ENCODE measurements around the gene ZFP36L1. TPM values are rescaled to one million over a fixed set of nuclear protein-coding genes. Genes with fewer than 3 reads are reported as not detected.

The ZFP36L1 gene, protein sequence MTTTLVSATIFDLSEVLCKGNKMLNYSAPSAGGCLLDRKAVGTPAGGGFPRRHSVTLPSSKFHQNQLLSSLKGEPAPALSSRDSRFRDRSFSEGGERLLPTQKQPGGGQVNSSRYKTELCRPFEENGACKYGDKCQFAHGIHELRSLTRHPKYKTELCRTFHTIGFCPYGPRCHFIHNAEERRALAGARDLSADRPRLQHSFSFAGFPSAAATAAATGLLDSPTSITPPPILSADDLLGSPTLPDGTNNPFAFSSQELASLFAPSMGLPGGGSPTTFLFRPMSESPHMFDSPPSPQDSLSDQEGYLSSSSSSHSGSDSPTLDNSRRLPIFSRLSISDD
- 100 to 1,000 TPM; 135 to 161 (median 144) TPM for total RNA-seq (2021; fragmentation: NEBNext Ultra II Directional; extraction: Animal tissue kit (Norgen Biotek cat#: 25700))
- long read RNA-seq, partial matches to known transcripts: 0 of 36 reads
- long read RNA-seq, other reads (novel, unspliced or antisense): 36 of 36 reads

DNA sequence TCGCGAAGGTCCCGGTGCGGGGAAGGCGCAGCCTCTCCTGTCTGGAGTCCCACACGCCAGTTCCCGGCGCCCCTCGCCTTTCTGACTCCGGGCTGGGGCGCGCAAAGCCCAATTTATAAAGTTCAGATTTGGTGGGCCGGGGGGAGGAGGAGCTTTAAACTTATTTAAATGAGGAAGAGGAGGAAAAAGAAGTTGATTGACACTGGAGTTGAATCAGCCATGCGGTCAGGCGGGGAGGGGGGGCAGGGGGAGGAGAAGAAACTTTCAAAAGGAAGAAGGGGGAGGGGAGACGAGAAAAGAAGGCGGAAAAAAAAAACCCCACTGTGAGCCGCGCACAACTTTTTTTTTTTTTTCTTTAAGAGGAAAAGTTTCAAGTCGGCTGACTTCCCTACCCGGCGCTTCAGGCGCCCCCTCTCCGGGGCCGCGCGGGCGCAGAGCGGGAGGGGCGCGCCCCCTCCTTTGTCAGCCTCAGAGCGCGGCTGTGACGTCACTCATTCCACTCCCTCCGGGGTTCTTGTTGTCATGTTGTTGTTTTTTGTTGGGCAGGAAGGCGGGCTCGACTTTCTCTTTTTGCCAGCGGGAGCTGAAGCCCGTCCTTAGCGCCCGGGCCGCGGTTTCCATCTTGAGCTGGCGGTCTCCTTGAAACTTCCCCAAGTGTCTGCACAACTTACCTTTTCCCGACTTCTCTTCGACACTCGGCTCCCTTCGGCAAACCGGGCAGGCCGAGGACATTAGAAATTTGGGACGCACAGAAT, at the start of gene ZFP36L1:
TSS of gene ZFP36L1 (minus strand) at position 89 of the 755 bp plus-strand sequence. CDS start 129 bp downstream, outside the sequence.
- H3K36me3 Mint-ChIP-seq (ENCODE audit: low read depth): peaks cover 46% of the 10 kb centered on the region
- DNase-seq: peak; percentile 96
- H3K27ac Mint-ChIP-seq: peak within 1 kb of the TSS; percentile 99
- TF ChIP-seq, protein P1, sequence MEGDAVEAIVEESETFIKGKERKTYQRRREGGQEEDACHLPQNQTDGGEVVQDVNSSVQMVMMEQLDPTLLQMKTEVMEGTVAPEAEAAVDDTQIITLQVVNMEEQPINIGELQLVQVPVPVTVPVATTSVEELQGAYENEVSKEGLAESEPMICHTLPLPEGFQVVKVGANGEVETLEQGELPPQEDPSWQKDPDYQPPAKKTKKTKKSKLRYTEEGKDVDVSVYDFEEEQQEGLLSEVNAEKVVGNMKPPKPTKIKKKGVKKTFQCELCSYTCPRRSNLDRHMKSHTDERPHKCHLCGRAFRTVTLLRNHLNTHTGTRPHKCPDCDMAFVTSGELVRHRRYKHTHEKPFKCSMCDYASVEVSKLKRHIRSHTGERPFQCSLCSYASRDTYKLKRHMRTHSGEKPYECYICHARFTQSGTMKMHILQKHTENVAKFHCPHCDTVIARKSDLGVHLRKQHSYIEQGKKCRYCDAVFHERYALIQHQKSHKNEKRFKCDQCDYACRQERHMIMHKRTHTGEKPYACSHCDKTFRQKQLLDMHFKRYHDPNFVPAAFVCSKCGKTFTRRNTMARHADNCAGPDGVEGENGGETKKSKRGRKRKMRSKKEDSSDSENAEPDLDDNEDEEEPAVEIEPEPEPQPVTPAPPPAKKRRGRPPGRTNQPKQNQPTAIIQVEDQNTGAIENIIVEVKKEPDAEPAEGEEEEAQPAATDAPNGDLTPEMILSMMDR (IDR thresholded peaks at IDR 0.05): no peak; the same call in 1 of the 2 replicates
- peaks cover 9% of the 10 kb centered on the region; the same call in 1 of the 2 replicates for H3K9me3 Mint-ChIP-seq
- H3K27me3 Mint-ChIP-seq (ENCODE audit: insufficient read depth): peaks cover 52% of the 10 kb centered on the region
- H3K4me3 Mint-ChIP-seq: peak within 1 kb of the TSS; percentile 95
- H3K4me1 Mint-ChIP-seq (ENCODE audit: low read depth): peaks cover 52% of the 10 kb centered on the region

DNA sequence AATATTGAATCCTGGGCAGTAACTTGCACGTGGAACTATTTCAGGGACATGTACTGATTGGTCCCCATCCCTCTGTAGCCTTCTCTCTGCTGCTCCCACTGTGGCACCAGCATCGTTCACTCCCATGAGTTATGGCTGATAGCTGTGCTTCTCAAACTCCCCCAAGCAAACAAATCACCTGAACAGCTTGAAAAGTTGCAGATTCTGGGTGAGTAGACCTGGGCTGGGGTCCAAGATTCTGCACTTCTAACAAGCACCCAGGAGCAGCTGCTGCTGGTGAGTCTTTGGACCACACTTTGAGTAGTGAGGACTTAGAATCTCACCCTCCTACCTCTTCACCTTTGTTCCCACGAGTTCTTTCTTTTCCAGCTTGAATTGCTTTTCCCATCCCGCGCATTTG, 49.4 kb upstream of the ZFP36L1 start:
- Mint-ChIP-seq H3K4me3 (no peak overlapping the region), H3K9me3 (no peaks in the 10 kb centered on the region), H3K4me1 (ENCODE audit: low read depth) (peaks cover 28% of the 10 kb centered on the region), H3K27ac (no peak overlapping the region), H3K36me3 (ENCODE audit: low read depth) (peaks cover 31% of the 10 kb centered on the region), H3K27me3 (ENCODE audit: insufficient read depth) (peaks cover 2% of the 10 kb centered on the region)
- TF ChIP-seq, protein P1 (IDR thresholded peaks at IDR 0.05): no peak
- no peak for DNase-seq

DNA sequence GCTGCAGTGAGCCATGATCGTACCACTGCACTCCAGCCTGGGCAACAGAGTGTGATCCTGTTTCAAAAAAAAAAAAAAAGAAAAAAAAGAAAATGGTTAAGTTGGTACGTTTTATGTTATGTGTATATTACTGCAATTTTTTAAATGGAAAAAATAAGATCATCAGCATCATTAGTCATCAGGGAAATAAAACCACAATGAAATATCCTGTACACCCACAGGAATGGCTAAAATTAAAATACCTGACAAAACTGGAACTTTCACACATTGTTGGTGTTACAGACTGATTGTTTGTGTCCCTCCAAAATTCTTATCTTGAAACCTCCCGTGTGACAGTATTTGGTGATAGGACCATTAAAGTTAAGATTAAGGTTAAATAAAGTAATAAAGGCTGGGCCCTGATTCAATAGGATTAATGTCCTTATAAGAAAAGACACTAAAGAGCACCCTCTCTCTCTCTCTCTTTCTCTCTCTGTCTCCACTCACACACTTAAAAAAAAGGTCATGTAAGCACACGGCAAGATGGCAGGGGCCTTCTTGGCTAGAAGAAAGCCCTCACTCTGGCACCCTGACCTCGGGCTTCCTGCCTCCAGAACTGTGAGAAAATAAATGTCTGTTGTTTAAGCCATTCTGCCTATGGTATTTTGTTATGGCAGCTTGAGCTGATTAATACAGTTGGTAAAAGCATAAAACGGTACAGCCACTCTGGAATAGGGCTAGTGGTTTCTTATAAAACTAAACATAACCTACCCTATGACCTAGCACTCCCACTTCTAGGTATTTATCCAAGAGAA, 48.3 kb upstream of the ZFP36L1 start:
- Mint-ChIP-seq H3K9me3 (peaks cover 5% of the 10 kb centered on the region; the same call in 1 of the 2 replicates), H3K4me1 (ENCODE audit: low read depth) (peaks cover 28% of the 10 kb centered on the region), H3K36me3 (ENCODE audit: low read depth) (peaks cover 41% of the 10 kb centered on the region), H3K4me3 (no peak overlapping the region), H3K27me3 (ENCODE audit: insufficient read depth) (peaks cover 2% of the 10 kb centered on the region), H3K27ac (peak overlapping the region; percentile 70)
- DNase-seq: no peak
- TF ChIP-seq, protein P1 (IDR thresholded peaks at IDR 0.05): no peak

DNA sequence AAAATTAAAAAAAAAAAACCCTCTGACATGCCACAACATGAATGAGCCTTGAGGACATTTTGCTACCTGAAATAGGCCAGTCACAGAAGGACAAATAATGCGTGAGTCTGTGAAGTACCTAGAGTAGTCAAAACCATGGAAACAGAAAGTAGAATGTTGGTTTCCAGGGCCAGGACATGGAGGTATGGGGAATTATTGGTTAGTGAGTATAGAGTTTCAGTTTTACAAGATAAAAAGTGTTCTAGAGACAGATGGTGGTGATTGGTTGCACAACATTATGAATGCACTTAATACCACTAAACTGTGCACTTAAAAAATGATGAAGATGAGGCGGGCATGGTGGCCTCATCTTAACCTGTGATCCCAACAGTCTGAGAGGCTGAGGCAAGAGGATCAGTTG, 47.6 kb upstream of the ZFP36L1 start:
- no peak overlapping the region for H3K4me3 Mint-ChIP-seq
- peaks cover 49% of the 10 kb centered on the region for H3K36me3 Mint-ChIP-seq (ENCODE audit: low read depth)
- H3K4me1 Mint-ChIP-seq (ENCODE audit: low read depth): peaks cover 28% of the 10 kb centered on the region
- H3K9me3 Mint-ChIP-seq: peaks cover 8% of the 10 kb centered on the region; the same call in 1 of the 2 replicates
- no peak overlapping the region for H3K27ac Mint-ChIP-seq
- peaks cover 2% of the 10 kb centered on the region for H3K27me3 Mint-ChIP-seq (ENCODE audit: insufficient read depth)
- DNase-seq: no peak
- TF ChIP-seq, protein P1 (IDR thresholded peaks at IDR 0.05): no peak

DNA sequence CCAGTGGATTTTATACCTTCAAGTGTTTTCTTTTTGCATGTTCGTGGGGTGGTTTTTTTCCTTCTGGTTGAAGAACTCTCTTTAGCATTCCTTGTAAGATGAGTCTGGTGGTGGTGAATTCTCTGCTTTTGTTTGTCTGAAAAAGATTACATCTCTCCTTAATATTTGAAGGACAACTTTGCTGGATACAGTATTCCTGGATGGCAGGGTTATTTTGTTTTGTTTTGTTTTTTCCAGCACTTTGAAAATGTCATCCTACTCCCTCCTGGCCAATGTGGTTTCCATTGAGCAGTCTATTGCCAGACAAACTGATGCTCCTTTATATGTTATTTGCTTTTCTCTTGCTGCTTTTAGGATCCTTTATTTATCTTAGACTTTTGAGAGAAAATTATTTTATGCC, 43.2 kb upstream of the ZFP36L1 start:
- Mint-ChIP-seq H3K4me1 (ENCODE audit: low read depth) (peaks cover 2% of the 10 kb centered on the region), H3K27me3 (ENCODE audit: insufficient read depth) (no peaks in the 10 kb centered on the region), H3K4me3 (no peak overlapping the region), H3K27ac (no peak overlapping the region), H3K9me3 (peaks cover 8% of the 10 kb centered on the region; the same call in 1 of the 2 replicates), H3K36me3 (ENCODE audit: low read depth) (peaks cover 55% of the 10 kb centered on the region)
- TF ChIP-seq, protein P1 (IDR thresholded peaks at IDR 0.05): no peak
- no peak for DNase-seq

All from HFFc6 (cell line).